Raji (cell line): ENCODE results near the gene TRIM47.

Source experiments
- POLR2A ChIP-seq: IDR thresholded peaks from 2 replicates; pipeline ENCODE4 v1.6.1; 2011; ENCODE audit warnings: low read depth, low read length, control low read depth; ENCODE audit not compliant: insufficient read depth

Gene TRIM47

GRCh38 chr17:75898791-75899190, 20.4 kb upstream of the TRIM47 start:
- no peak for TF ChIP-seq POLR2A

GRCh38 chr17:75898065-75898464, 19.7 kb upstream of the TRIM47 start:
- no peak for TF ChIP-seq POLR2A

DNA sequence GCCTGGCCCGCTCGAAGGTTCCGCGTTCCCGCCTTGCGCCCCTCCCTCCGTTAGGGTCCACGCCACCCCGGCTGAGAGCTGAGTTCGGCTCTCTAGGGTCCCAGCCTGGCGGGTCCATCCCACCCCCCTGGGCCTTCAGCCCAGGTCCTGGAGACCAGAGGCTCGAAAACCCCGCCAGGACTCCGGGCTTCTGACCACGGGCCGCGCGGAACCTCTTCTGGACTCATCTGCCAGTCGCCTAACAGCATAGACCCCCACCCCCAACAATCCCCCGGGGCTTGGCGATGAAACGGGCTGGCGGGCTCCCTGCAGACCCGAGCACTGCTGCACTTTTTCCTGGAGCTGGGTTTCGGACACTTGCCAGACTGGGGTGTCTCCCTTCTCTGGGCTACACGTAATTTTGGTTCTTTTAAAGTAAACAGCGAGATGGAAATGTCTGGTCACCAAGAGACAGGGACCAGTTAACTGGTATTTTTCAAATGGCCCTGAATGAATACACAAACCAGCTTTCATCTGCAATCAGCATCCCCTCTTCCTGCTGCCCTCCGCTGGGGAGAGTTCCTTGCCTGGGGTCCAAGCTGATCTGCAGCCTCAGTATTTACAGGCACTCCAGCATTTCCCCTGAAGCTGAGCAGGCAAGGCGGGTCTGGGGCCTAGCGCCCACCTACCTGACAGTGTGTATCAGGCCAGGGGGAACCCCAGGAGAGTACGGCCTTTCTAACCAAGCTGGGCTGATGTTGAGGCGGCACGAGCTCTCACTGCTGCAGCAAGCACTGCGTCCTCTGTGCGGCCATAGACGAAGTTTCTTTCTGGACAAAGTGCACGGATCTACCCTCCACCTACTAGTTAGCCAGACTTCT, 19.0 kb upstream of the TRIM47 start:
- no peak for TF ChIP-seq POLR2A

DNA sequence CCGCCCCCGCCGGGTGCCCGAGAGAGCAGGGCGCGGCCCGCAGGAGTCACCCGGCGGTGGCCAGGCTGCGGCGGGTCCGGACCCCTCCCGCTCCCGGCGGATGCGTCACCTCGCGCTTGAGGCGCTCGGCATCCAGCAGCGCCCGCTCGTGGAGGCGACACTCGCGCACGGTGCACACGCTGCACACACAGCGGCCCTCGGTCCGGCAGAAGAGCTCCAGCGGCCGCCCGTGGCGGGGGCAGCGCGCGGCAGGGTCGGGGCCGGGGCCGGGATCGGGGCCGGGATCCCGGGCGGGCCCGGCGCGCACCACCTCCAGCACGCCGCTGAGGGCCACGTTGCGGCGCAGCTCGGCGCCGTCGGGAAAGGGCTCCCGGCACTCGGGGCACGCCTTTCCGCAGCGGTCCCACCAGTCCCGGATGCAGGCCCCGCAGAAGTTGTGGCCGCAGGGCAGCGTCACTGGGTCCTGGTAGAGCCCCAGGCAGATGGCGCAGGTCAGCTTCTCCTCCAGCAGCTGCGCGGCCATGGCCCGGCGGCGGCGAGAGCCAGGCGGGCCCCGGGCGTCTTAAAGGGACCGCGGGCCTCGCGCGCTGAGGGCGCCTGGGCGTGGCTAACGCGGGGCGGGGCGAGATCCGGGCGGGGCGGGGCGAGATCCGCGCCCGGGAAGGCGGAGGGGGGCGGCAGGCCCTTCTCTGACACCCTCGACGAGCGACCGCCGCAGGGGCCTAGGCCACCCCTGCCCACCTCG, 18.2 kb upstream of the TRIM47 start, which contains the start of gene TRIM65:
TRIM65 (minus strand) TSS at position 537 of the 745 bp plus-strand sequence; CDS start at position 523, 14 bp downstream.
- peak; percentile 91 for TF ChIP-seq POLR2A

GRCh38 chr17:75895370-75896155, 17.2 kb upstream of the TRIM47 start:
- 0 out of 2 replicates have a peak, but pooled peaks have one; percentile 9 for TF ChIP-seq POLR2A

- no peak for TF ChIP-seq POLR2A
Measured at GRCh38 chr17:75894049-75894733, 15.8 kb upstream of the TRIM47 start.

DNA sequence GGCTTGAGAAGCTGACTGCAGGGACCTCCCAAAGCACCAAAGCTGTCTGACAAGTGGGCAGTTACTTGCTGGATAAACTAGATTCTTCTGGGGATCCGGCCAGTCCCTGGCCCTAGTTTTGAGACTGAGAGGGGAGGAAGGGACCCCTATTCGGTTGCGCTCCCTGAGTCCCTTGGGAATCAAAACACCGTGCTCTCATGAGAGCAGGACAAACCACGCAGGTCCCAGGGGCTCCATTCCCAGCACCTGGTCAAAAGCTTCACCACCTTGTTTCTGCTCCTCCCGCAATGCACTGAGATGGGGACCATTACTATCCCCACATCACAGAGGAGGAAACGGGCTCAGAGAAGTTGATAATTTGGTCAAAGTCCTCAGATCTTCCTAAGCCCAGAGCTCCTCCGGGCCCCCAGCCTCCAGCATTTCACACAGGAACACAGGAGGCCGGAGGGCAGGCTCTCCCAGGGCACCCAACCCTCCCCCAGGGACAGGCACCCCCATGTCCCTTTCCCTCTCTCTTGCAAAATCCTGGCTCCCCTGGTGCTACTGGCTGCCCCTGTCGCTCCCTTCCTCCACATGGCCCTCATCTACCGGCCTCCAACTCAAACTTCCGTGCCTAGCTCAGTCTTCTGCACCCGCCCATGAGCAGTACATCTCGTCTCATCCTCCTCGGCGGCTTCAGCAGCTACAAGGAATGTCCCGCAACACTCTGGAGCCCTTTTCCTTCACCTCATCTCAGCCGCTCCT, 15.1 kb upstream of the TRIM47 start:
- TF ChIP-seq POLR2A: no peak

- no peak for TF ChIP-seq POLR2A
Measured at GRCh38 chr17:75892556-75893224, 14.3 kb upstream of the TRIM47 start.

DNA sequence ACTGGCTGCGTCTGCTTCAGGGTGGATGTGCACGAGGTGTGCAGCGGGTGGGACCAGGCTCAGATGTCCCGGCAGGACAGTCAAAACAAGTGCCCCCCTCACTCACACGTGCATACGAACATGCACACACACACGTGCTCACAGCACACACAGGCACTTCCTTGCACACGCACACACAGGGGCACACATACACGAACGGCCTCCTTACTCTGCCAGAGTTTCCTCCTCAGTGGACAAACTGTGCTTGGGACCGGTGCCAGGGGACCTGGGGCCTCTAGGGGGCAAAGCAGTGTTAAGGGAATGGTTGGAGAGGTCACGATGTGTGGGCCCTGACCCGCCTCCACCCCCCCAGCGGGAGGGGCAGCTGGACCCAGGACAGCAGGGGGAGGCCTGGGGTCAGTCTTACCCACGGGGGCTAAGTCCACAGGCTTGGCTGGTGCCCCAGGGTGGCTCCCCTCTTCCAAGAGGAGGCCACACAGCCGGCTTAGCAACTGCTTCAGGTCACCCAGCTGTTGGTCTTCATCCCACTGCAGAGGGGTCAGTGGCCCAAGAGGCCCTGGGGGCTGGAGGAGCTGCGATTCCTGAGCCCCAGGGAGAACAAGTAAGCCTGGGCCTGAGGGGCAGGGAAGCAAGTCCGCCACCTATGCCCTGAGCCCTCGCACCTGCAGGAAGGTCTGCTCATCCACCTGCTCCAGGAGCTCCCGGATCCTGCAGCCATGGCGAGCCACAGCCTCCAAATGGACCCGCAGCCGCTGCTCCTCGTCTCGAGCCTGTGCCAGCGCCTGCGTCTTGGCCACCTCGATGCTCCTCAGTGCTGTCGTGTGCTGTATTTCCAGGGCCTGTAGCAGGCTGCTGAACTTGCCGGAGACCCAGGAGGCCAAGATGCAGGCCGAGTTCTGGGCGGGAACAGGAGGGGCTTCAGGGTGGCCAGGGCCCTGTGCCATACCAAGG, 13.5 kb upstream of the TRIM47 start:
- TF ChIP-seq POLR2A: no peak

DNA sequence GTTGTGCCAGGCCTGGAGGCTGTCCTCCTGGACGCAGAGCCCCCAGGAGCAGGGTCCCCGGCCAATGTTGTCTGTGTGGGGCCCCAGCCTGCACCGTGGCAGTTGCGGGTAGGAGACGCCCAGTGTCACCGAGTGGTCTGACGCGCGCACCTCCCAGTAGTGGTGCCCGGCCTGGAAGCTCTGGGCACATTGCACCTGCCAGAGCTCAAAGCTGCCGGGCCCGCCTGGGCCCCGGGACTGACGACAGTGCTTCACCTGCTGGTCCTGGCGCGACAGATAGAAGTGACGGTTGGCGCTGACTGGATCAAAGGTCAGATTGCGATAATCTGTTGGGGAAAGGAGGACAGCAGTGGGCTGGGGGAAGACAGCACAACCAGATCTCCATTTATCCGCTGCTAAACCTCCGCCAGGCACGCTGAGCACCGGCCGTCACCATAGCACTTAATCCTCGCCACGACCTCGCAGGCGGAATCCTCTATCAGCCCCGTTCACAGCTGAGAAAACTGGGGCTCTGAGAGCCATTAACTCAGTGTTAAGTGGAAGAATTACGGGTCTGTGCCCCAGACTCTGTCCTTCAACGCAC, 12.7 kb upstream of the TRIM47 start:
- no peak for TF ChIP-seq POLR2A

DNA sequence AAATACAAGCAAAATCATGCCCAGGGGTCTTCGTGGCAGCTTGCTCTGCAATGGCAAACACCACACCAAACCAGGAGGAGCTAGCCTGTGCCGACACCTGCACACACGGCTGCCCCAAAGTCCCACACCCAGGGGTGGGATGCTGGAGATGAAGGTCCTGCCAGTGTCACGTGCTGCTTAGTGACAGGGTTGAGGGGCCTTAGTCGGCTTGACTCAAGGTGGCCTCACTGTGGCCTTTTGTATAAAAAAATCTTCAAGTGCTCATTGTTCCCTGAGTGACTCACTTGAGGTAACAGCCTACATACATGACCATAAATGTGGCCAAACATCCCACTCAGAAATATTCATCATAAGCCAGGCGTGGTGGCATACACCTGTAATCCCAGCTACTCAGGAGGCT, 11.1 kb upstream of the TRIM47 start:
- TF ChIP-seq POLR2A: no peak

DNA sequence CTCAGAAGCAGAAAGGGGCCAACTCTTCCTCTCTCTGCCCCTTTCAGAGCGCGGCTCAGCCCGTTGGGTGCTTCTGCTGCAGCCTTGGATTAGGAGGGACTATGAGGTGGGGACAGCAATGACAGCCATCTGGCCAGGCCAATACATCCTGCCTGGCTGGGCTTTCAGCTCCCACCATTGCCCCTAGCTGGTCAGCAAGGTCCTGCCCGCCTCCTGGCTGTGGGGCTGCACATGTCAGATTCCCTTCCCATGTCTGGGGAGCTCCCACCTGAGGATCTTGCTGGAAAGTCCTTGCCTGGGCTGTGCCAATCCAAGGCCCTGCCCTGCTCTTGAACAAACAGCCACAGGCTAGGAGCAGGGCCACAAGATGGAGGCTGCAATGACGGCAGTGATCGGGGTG, 10.1 kb upstream of the TRIM47 start:
- TF ChIP-seq POLR2A: no peak
